Measurements from ENCODE around the gene ANP32E. TPM values are rescaled to one million over a fixed set of nuclear protein-coding genes. Genes with fewer than 3 reads are reported as not detected.

ANP32E gene
- total and polyA plus RNA-seq, 2 of the 8 experiments (the other 6 are each of a cell fraction or from before 2014, with no cell fraction given) = 20.7 to 123 TPM

DNA sequence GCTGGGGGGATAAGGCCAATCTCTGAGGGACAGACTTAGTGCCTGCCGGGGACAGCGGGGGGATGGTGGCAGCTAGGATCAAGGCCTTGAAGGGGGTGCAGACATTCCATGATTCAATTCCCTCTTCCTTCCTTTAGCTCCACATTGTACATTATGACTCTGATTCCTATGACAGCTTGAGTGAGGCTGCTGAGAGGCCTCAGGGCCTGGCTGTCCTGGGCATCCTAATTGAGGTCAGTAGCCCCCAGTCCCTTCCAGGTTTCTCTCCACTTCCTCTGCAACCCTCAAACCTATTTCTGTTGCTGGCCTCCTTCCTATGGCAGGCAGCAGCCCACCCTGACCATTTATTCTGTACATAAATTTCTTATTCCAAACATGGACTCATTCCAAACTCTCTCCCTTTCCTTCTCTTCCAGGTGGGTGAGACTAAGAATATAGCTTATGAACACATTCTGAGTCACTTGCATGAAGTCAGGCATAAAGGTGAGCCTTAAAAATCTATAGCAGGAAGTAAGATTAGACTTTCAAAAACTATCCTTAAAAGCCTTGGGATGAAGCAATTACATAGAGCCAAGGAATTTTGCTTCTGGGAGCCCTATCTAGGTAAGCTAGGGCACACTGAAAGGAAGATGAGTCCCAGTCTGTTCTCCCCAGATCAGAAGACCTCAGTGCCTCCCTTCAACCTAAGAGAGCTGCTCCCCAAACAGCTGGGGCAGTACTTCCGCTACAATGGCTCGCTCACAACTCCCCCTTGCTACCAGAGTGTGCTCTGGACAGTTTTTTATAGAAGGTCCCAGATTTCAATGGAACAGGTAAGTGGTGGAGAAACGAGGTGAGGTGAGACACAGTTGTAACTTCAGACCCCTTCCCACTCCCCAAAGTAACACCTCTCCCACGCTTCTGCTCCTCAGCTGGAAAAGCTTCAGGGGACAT is 26.7 kb upstream of the ANP32E start (continued):
- TF ChIP-seq GTF2F1 (IDR thresholded peaks at IDR 0.05; ENCODE audit: borderline replicate concordance, low read depth, low read length) = no peak
- no peak for TF ChIP-seq SAP30 (IDR thresholded peaks at IDR 0.05; ENCODE audit: insufficient read depth, insufficient replicate concordance, low read length)
- no peak for TF ChIP-seq SP2 (IDR thresholded peaks at IDR 0.05; ENCODE audit: low read length)
- no peak for TF ChIP-seq RFX5 (IDR thresholded peaks at IDR 0.05; ENCODE audit: borderline replicate concordance, low read depth, low read length)
- TF ChIP-seq, protein P1, sequence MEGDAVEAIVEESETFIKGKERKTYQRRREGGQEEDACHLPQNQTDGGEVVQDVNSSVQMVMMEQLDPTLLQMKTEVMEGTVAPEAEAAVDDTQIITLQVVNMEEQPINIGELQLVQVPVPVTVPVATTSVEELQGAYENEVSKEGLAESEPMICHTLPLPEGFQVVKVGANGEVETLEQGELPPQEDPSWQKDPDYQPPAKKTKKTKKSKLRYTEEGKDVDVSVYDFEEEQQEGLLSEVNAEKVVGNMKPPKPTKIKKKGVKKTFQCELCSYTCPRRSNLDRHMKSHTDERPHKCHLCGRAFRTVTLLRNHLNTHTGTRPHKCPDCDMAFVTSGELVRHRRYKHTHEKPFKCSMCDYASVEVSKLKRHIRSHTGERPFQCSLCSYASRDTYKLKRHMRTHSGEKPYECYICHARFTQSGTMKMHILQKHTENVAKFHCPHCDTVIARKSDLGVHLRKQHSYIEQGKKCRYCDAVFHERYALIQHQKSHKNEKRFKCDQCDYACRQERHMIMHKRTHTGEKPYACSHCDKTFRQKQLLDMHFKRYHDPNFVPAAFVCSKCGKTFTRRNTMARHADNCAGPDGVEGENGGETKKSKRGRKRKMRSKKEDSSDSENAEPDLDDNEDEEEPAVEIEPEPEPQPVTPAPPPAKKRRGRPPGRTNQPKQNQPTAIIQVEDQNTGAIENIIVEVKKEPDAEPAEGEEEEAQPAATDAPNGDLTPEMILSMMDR (IDR thresholded peaks at IDR 0.05; ENCODE audit: control extremely low read depth in 1 of 3, insufficient read depth in 1 of 3, low read depth in 1 of 3, low read length in 3 of 3) = no peak

Data from H1 (cell line).